HS-27A (cell line): ENCODE results near the gene KRT5.
"Not testable (repeated sequence)": the region's sequence is repeated elsewhere in the genome, so short reads cannot be mapped to it uniquely, and the experiment has no call there.

Source experiments
- DNase-seq: peaks from one replicate; pipeline ENCODE4 v3.0.0-alpha.2; 2012; ENCODE audit warnings: low read depth, missing footprints

The KRT5 gene

DNA sequence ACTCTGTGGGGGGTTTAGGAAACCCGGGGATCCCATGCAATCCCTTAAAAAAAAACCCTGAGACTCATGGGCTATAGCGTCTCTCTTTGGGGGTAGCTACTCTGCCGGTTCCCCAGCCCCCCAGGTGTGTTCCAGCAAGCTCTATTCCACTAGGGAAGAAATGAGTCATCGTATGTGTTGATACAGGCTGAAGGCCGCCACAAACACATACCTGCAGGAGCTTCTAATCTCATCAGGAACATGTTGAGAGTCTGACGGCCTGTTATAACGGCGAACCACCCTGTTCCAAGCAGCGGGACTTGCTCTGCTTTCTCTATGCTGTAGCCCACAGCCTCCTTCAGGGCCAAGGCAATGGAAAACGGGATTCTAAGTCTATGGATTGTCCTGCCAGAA, 977 bp upstream of the KRT5 start:
- no peak for DNase-seq

DNA sequence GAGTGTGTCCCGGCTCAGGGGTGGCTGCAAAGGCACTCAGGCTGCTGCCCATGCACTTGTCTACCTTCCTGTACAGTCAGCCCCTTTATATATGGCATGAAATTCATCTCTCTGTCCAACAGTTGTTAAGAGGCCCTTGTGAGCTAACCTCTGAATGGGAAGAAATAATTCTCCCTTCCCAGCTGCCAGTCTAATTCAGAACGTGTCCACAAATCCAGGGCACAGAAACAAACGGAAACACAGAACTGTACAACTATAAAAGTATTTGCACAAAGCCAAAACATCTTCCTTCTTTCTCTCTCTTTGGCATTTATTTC, 849 bp downstream of the KRT5 start:
- no peak for DNase-seq

DNA sequence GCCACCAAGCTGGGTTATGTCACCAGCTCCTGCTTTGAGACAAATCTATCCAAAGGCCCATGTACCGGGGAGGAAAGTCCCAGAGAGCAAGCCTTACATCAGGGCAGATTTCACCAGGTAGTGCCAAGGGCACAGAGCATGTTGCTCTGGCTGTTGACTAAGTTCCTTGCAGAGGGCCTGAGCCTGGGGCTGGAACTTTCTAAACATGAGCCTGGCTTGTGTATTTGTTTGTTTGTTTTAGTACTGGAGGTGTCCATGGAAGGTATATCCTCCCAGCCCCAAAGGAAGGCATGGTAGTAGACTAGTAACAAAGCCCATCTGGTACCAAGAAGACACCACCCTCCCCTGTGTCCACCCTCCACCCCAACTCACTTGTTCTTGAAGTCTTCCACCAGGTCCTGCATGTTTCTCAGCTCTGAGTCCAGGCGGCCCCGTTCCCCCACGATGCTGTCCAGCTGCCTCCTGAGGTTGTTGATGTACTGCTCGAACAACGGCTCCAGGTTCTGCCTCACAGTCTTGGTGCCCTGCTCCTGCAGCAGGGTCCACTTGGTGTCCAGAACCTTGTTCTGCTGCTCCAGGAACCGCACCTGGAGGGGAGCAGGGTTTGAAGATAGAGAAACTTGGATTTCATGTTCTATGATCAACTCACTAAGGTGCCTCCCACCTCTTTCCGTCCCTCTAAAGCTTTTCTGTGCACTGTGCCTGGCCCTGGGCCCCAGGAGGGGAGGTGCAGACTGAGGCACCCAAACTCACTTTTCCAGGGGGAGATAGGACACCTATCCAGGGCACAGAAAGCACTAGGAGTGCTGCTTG, 1.4 kb downstream of the KRT5 start:
- DNase-seq = no peak

DNA sequence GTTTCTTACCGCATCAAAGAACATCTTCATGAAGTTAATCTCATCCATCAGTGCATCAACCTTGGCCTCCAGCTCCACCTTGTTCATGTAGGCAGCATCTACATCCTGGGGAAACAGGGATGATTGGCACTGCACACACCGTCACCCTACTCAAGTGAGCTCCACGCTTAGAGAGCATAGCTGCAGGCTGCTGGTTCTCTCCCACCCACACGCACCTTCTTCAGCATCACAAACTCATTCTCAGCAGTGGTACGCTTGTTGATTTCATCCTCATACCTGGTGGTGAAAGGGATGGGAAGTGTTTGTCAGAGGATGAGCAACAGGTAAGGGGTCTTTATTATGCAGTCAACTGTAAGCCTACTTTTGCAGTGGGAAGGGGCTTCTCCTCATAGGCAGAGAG, 2.3 kb downstream of the KRT5 start:
- DNase-seq = no peak

DNA sequence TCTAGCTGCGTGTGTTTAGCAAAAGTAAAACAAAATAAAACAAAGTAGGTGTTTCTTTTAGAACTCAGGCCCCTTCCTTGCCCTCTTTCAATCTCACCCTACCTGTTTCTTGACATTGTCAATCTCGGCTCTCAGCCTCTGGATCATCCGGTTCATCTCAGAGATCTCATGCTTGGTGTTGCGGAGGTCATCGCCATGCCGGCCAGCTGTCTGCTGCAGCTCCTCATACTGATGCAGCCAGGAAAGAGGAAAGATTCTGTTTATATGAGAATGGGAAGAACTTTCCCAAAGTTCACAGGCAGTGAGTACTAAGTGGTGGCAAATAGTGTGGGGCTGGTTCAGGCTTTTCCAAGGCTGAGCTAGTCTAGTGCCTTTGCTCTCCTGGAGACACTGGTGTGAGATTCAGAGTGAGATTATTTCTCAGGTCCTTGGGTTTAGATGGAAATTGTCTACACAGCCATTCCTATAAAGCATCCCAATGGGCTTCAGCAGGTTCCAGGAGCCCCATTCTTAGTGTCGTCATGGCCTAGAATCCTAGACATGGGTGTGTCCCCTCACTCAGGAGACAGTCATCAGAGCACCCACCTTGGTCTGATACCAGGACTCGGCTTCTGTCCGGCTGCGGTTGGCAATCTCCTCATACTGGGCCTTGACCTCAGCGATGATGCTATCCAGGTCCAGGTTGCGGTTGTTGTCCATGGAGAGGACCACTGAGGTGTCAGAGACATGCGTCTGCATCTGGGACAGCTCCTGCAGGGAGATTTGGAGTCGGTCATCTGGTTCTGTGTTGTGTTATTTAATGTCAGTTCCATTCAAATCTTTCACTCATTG, 3.0 kb downstream of the KRT5 start:
- no peak for DNase-seq

DNA sequence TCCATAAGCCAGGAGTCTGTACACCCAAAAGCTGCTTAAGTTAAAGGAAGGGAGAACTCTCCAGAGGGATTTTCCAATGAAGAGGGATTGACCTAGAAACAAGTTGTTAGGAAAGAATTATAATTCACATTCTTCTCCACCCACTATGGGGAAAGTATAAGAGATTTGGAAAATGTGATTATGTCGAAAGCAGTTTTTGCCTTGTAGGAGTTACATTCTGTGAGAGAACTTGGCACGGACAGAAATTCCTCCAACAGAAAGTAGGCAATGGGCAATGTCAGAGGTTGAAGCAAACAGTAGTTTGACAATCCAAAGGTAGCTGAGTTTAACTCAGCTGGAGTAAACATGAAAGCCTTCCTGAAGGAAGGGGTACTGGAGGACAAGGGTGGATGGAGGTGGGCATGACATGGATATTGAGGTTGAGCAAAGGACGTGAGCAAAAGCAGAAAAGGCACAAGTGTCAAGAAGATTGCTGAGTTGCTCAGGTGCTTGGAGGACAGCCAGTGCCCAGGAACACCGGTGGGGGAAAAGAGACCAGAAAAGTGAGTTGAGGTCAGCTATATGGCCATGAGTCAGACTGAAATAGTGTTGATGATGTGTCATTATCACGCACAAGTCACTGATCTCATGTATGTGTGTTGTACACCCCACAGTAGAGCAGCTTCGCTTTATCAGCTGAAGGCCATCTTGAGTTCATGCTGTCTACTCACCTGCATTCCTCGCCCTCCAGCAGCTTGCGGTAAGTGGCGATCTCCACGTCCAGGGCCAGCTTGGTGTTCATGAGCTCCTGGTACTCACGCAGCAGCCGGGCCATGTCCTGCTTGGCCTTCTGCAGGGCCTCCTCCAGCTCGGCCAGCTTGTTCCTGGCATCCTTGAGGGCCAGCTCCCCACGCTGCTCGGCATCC, 4.0 kb downstream of the KRT5 start:
- DNase-seq = no peak

DNA sequence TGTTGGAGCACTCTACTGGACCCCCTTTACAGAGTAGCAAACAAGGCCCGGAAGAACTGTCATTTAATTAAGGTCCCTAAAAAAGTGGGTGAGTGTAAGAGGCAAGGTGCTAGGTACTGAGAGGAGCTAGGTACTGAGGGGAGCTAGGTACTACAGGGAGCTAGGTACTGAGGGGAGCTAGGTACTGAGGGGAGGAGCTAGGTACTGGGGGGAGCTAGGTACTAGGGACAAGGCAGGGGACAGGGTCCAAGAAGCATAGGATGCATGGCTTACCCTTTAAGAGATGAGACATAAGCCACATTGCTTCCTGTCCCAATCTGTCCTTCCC, 4.9 kb downstream of the KRT5 start:
- DNase-seq = no peak

DNA sequence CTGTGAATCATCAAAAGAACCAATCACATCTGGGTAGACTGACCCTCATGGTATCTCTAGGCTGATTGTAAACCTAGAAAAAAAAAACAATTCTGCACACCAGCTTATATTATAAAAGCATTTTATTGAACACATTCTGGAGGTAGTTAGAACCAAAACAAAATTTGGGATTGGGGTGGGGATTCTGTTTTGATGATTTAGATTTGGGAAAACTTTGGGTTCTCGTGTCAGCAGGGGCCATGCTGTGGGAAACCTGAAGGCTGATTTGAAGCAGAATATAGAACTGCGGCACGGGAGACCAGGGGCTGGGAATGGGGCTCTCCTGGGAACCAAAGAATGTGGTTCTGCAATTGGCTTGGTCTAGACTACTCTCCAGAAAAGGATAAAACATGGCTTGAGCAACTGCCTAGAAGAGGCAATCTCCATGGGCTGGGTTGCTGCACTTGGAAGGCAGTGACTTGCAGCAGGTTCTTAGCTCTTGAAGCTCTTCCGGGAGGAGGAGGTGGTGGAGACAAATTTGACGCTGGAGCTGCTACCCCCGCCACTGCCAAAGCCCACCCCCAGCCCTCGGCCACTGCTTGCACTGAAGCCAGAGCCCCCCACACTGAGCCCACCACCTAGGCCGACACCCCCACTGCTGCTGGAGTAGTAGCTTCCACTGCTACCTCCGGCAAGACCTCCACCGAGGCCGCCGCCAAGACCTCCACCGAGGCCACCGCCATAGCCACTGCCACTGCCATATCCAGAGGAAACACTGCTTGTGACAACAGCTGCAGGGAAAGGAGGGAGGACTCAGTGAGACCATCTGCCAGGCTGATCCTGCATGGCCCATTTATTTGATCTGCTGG, 5.5 kb downstream of the KRT5 start:
- no peak for DNase-seq

DNA sequence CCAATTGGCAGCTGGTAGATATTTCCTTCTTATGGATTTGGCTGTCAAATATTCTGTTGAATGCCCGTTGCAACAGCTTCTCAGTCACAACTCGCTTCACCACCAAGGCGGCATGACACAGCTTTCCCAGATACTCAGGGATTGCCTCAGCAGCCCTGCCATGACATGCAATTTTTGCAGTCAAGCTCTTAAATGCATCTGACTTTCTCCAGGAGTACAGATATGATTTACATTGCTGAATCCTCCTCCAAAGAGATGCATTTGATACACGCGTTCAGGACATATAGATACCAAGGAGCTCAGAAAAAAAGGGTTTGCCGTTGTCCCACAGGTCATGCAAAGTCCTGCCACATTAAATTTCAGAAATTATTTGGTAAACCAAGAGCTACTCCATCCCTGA, 6.5 kb downstream of the KRT5 start:
- no peak for DNase-seq

DNA sequence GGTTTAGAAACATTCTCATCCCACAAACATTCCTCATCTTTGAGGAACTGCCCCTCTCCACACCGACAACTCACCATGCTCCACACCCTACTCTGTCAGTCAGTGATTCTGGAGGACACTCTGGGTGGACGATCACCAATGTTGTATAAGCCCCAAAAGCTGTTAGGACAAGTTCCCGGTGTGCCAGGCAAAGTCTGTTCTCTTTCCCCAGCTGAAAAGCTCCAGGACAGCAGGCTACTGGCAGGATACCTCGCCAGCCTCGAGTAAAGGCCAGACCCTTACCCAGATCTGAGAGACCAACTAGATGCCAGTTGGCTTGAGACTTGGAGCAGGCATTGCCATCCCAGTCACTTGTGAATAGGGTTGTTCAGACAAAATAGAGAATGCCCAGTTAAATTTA, 12.0 kb downstream of the KRT5 start:
- DNase-seq = no peak

DNA sequence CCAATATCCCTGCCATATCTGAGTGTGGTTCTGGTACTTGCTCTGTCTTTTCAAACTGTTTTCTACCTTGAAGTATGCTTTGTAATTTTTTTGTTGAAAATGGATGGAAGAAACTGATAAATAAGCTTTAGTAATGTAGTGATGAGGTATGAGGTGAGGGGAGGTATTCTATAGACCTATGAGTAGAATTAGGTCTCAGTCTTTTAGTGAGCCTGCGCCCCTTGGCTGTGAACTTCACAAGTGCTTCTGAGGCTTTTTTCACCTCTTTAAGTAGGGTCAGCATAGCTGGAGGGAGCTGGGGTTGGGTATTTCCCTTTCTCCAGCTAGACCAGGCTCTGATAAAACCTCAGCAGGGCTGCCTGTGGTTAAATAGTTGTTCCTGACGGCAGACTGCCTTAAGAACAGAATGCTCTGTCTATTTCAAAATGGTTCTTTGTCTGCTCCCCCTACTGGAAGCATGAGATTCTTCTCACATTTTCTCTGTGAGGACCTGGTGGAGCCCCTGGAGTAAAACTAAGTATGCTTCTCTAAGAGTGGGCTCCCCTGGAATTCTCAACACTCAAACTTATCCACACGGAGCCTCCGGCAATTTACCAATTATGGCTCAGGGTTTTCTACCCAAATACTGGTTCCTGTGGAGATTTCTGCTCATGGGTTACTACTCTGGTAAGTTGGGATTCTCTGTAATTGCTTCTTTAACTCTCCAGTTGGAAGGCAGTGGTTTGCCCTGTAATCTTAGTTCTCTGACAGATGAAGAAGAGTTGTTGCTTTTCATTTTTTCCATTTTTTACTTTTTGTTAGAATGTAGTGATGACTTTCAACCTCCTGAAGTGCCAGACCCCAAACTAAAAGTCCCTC, 13.1 kb downstream of the KRT5 start:
- DNase-seq = no peak

DNA sequence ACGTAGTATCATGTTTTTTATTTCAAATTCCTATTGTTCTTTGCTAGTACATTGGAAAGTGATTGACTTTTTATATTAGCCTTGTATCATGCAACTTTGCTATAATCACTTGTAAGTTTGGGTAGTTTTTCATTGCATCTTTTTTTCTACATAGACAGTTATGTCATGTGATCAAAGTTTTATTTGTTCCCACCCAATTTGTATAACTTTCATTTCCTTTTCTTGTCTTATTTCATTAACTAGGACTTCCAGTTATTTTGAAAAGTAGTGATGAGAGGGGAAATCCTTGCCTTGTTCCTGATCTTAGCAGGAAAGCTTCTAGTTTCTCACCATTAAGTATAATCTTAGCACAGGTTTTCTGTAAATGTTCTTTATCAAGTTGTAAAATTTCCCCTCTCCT, 17.3 kb downstream of the KRT5 start:
- DNase-seq = no peak

DNA sequence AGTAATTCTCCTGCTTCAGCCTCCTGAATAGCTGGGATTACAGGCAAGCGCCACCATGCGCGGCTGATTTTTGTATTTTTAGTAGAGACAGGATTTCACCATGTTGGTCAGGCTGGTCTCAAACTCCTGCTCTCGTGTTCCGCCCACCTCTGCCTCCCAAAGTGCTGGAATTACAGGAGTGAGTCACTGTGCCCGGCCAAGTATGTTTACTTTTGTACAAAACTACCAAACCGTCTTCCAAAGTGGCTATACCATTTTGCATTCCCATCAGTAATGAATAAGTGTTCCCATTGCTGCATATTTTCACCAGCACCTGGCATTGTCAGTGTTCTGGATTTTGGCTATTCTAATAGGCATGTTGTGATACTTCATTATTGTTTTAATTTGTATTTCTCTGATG, 18.7 kb downstream of the KRT5 start:
- DNase-seq = no peak

DNA sequence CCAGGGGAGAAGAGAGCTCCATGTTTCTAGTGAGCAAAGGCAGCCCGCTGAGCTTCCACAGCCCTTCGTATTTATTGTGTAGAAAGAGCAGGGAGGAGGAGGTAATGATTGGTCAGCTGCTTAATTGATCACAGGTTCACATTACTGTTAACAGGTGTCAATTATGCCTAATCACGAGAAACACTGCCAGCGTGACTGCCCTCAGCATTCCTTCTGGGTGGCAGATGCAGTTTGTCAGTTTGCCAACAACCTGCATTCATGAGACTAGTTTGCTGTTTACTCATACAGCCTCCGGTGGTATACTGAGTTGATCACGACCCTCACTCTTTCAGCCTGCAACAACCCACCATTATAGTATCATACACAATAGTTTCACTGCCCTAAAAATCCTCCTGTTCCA, 19.6 kb downstream of the KRT5 start:
- DNase-seq = not testable (repeated sequence)

DNA sequence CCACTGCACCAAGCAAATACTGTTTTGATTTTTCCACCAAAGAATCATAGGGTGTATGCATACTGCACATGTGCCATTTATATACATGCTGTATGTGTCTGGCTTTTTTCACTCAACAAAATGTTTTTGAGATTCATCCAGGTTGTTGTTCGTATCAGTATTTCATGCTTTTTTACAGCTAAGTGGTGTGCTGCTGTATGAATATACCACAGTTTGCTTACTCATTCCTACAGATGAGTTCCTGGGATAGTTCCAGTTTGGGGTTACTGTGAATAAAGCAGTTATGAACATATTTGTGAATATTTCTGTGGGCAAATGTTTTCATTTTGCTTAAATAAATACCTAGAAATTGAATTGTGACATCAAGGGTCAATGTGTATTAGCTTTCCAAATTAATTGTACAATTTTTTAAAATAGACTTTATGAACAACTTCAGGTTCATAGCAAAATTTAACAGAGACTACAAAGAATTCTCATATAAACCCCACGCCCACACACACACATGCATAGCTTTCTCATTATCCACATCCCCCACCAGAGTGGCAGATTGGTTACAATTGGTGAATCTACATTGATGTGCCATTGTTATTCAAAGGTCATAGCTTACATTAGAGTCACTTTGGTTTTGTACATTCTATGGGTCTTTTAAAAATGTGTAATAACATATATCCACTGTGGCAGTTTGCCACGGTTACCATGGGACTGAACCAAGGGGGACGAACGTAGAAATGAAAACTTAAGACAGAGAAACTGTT, 20.2 kb downstream of the KRT5 start:
- DNase-seq = no peak

DNA sequence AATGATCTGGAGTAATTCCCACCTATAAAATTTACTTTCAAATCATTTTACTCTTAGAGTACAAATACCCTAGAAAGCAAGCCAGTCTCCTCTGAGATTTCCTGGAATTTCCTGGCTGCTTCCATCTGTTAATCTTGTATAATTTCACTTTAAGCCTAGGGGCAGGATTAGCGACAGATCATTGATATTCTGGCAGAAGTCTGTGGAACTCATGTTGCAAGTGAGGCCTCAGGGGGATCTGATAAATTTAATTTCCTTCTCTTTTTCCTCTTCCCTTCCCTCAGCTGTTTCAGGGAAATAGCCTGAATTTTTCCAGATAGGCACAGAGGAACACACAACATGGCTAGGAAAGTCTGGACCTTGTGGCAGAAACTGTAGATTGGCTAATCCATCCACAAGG, 21.2 kb downstream of the KRT5 start:
- no peak for DNase-seq

DNA sequence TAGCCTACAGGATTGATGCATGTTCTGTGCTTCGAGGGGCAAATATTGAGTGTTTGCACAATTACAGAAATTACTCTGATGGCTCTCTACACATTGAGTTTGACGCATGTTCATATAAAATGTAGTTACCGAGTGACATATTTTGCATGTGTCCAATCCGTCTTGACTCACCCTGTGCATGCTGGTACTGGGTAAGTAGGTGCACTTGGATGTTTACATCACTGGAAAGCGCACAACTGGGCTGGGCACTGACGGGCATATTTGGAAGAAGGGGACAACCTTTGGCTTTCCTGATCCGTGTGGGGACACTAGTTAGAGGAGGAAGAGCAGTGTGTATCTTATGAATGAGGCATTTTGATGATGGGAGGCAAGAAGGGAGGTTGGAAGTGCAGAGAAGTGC, 22.2 kb downstream of the KRT5 start:
- DNase-seq = no peak

DNA sequence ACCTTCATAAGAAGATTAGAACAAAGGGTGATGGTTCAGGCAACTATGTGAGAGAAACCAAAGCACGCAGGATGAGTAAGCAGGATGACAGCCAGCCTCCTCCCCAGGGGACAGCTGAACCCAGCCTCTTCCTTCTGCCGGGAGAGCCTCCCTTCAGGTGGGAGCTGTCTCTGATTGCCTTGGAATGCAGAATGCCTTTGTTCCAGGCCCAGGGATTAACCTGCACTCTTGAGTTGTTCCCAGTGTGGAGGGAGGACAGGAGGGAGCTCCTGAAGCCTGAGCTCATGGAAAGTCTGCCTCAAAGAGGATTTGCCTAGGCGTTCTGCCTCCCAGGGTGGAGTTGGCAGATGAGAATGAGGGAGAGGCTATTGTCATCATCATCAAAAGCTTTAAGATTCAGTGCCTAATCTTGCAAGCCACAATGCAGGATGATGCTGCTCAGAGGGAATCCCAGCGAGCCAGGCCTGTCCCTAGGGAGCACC, 23.6 kb downstream of the KRT5 start:
- DNase-seq = no peak

DNA sequence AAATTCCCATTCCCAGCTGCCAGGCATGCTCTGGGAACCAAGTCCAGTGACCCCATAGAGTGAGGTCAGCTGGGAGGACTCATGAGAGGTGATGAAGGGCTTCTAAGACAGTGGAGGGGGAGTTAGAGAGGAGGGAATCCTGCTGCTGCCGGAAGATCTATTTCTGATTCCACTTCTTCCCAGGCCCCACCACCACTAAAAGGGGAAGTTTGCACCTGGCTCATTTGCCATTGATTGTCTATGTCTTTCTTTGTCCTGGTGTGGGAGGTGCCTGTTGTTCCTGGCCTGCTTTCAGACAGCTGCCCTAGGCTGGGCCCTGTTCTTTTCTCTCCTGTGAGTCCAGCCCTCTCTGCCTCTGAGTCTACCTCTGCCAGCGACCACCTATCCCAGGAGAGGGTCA, 24.1 kb downstream of the KRT5 start:
- no peak for DNase-seq

DNA sequence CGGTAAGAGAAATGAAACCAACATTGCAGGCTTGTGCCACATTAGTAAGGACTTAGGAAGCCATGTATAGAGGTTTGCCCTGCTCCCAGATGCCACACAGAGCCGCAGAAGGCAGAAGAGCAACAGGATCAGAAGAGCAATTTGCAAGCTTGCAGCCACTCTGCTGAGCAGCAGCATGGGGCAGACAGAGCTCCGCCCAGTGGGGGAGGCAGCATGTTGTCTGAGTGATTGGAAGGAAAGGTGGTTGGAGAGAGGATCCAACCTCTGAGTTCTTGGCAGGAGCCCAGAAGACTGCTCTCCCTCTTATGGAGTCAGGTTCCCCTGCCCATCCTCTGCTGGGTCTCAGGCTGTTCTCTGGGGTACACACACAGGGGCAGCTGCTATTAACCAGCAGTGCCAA, 24.8 kb downstream of the KRT5 start:
- no peak for DNase-seq
